ENCODE results near the gene LRRC4C.

LRRC4C gene

DNA sequence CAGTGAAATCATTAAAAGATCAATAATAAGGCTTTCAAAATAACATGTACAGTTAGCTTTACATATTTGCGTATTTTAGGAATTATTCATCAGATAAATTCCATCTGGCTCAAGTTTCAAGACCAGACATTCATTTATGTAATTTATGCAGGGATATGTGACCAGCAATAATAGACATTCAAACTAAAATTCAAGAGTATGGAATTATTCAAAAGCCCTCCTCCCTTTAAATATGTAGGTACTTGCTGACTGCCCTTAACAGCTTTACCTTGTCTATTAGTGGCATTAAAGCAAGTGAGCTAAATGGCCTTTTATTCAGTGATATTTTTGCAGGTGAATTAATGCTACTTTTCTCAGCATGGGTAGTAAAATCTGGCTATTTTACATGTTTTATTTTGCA, 126.1 kb downstream of the LRRC4C start:
- DNase-seq (ENCODE audit: low spot score): no peak
- ChIA-PET POLR2A (ENCODE audit: low non-redundant PET) (no interaction called here), CTCF (interaction anchor here (0.6 kb wide), 1 partner anchor 1727 kb away, joined by 4 read pairs; no protein-coding TSS in a partner anchor)
- H3K27ac ChIP-seq: no peak overlapping the region
- TF ChIP-seq, protein P1, sequence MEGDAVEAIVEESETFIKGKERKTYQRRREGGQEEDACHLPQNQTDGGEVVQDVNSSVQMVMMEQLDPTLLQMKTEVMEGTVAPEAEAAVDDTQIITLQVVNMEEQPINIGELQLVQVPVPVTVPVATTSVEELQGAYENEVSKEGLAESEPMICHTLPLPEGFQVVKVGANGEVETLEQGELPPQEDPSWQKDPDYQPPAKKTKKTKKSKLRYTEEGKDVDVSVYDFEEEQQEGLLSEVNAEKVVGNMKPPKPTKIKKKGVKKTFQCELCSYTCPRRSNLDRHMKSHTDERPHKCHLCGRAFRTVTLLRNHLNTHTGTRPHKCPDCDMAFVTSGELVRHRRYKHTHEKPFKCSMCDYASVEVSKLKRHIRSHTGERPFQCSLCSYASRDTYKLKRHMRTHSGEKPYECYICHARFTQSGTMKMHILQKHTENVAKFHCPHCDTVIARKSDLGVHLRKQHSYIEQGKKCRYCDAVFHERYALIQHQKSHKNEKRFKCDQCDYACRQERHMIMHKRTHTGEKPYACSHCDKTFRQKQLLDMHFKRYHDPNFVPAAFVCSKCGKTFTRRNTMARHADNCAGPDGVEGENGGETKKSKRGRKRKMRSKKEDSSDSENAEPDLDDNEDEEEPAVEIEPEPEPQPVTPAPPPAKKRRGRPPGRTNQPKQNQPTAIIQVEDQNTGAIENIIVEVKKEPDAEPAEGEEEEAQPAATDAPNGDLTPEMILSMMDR (conservative IDR thresholded peaks at IDR 0.05; ENCODE audit: low read depth): no peak

DNA sequence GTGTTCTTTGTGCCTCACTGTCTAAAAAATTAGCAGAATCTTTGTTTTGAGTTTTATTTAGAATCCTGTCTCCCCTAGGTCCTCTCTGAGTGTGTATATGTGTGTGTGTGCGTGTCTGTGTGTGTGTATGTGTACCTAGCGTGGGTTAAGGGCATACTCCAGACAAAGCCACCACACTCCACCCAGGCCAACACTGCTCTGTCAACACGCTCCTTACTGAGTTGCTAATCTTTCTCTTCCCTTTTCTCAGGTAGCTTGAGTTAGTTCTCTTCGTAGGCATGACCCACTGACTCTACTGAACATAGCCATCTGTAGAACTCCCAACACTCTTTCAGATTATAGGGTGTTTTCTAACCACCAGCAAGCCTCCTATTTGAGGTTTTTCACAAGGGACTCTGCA, 131.1 kb downstream of the LRRC4C start:
- TF ChIP-seq, protein P1 (conservative IDR thresholded peaks at IDR 0.05; ENCODE audit: low read depth): no peak
- ChIA-PET POLR2A (ENCODE audit: low non-redundant PET) (no interaction called here), CTCF (no interaction called here)
- DNase-seq (ENCODE audit: low spot score): no peak
- H3K27ac ChIP-seq: no peak overlapping the region

DNA sequence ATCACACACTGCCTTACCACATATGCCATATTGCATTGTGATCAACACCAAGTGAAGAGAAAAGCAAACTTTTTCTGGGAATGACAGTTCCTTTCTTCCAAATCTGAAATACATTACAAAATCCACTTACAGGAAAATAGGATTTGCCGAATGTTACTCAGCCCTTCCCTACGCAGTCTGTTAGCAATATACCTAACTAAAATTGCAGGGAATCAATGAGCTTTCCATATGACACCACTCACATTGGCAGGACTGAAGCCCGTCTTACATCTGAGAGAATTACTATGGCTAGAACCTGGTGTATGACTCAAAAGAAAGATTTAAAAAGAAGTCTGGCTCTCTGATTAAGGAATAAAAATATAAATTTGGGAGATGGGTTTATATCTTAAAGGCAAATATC, 136.0 kb downstream of the LRRC4C start:
- POLR2A ChIA-PET (ENCODE audit: low non-redundant PET): no interaction called here
- TF ChIP-seq, protein P1 (conservative IDR thresholded peaks at IDR 0.05; ENCODE audit: low read depth): no peak
- no peak overlapping the region for H3K27ac ChIP-seq
- no peak for DNase-seq (ENCODE audit: low spot score)
- CTCF ChIA-PET: no interaction called here

DNA sequence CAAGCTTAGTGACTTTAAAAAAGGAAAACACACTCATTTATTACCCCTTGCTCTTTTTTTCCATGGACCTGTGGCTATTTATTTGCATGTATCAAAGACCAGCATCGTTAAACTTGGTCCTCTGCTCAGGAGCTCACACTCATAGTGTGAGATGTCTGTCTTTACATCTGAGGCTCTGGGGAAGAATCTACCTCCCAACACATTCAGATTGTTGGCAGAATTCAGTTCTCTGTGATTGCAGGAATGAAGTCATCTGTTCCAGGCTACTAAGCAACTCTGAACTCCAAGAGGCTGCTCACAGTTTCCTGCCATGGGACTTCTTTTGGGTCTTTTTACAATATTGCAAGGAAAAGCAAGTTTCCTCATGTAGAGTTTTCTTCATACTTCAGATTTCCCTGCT, 138.8 kb downstream of the LRRC4C start:
- no peak overlapping the region for H3K27ac ChIP-seq
- ChIA-PET CTCF (interaction anchor here (0.5 kb wide), 1 partner anchor 1593 kb away, joined by 3 read pairs; no protein-coding TSS in a partner anchor), POLR2A (ENCODE audit: low non-redundant PET) (no interaction called here)
- TF ChIP-seq, protein P1 (conservative IDR thresholded peaks at IDR 0.05; ENCODE audit: low read depth): no peak
- DNase-seq (ENCODE audit: low spot score): no peak

DNA sequence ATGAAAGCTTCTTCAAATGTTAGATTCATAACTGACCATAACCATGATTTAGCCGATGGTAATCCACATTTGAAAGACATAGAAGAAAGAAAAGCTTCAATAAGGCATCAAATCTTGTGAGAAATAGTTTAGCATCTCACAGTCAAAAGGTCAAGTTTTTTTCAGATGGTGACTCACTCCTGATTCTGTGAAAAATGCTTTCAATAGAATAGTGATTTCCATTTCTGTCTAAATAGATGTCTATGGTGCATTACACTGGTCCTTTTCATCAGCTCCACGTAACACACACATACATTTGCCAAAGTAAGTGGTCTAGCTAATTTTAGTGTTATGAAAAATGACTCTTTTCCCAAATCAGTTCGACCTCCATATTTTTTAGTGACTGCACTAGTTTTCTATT, 139.2 kb downstream of the LRRC4C start:
- DNase-seq (ENCODE audit: low spot score): no peak
- TF ChIP-seq, protein P1 (conservative IDR thresholded peaks at IDR 0.05; ENCODE audit: low read depth): no peak
- POLR2A ChIA-PET (ENCODE audit: low non-redundant PET): no interaction called here
- H3K27ac ChIP-seq: no peak overlapping the region
- CTCF ChIA-PET: interaction anchor here (0.5 kb wide), 1 partner anchor 1593 kb away, joined by 3 read pairs; no protein-coding TSS in a partner anchor

DNA sequence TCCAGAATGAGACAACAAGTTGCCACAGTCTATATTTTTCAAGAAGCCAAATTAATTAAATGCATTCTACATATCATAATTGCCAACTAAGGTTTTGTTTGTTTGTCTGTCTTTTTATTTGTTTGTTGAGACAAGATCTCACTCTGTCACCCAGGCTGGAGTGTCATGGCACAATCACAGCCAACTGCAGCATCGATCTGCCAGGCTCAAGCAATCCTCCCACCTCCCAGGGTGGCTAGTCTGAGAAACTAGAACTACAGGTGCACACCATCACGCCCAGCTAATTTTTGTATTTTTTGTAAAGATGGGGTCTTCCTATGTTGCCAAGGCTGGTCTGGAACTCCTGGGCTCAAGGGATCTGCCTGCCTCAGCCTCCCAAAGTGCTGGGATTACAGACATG, 140.0 kb downstream of the LRRC4C start:
- no peak for DNase-seq (ENCODE audit: low spot score)
- POLR2A ChIA-PET (ENCODE audit: low non-redundant PET): no interaction called here
- CTCF ChIA-PET: no interaction called here
- TF ChIP-seq, protein P1 (conservative IDR thresholded peaks at IDR 0.05; ENCODE audit: low read depth): no peak
- no peak overlapping the region for H3K27ac ChIP-seq

DNA sequence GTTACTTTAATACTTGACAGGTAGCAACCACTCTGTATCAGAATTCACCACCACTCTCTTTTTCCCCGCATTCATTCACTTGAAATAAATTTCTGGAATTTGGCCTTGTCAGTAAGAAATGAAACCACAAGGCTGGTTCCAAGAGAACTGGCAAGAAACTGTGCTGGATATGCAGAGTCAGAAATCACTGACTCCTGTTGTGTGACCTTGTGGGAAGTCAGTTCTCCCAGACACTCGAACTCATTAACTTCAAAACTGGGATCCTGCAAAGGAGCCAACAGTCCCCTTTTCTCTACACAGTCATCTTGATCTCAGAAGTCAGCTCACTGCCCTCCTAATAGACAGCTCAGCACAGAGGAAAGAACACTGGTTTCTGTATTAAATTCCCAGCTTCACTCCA, 142.7 kb downstream of the LRRC4C start:
- POLR2A ChIA-PET (ENCODE audit: low non-redundant PET): no interaction called here

More for the DNA sequence above, 142.7 kb downstream of the LRRC4C start:
- no peak for DNase-seq (ENCODE audit: low spot score)
- TF ChIP-seq, protein P1 (conservative IDR thresholded peaks at IDR 0.05; ENCODE audit: low read depth): no peak
- no peak overlapping the region for H3K27ac ChIP-seq
- CTCF ChIA-PET: no interaction called here
